Measurements from ENCODE around the gene TSC22D1.

TSC22D1 gene

GRCh38 chr13:44438234-44438579 lies 137.9 kb downstream of the TSC22D1 start:
- Mint-ChIP-seq H3K27me3 (no peaks in the 10 kb centered on the region), H3K36me3 (no peaks in the 10 kb centered on the region), H3K4me1 (ENCODE audit: low read depth) (peaks cover 28% of the 10 kb centered on the region), H3K9me3 (ENCODE audit: low read depth) (no peaks in the 10 kb centered on the region), H3K27ac (no peak overlapping the region), H3K4me3 (no peak overlapping the region)

GRCh38 chr13:44437356-44438233 lies 138.5 kb downstream of the TSC22D1 start:
- H3K27ac Mint-ChIP-seq, result no peak overlapping the region
- peaks cover 28% of the 10 kb centered on the region for H3K4me1 Mint-ChIP-seq (ENCODE audit: low read depth)
- no peaks in the 10 kb centered on the region for H3K36me3 Mint-ChIP-seq
- no peaks in the 10 kb centered on the region for H3K9me3 Mint-ChIP-seq (ENCODE audit: low read depth)
- H3K4me3 Mint-ChIP-seq, result peak overlapping the region; percentile 86
- H3K27me3 Mint-ChIP-seq, result no peaks in the 10 kb centered on the region

GRCh38 chr13:44436589-44437337 lies 139.4 kb downstream of the TSC22D1 start:
- Mint-ChIP-seq H3K4me3 (peak overlapping the region; percentile 89), H3K4me1 (ENCODE audit: low read depth) (peaks cover 28% of the 10 kb centered on the region), H3K36me3 (no peaks in the 10 kb centered on the region), H3K27me3 (no peaks in the 10 kb centered on the region), H3K27ac (peak overlapping the region; percentile 58), H3K9me3 (ENCODE audit: low read depth) (no peaks in the 10 kb centered on the region)

DNA sequence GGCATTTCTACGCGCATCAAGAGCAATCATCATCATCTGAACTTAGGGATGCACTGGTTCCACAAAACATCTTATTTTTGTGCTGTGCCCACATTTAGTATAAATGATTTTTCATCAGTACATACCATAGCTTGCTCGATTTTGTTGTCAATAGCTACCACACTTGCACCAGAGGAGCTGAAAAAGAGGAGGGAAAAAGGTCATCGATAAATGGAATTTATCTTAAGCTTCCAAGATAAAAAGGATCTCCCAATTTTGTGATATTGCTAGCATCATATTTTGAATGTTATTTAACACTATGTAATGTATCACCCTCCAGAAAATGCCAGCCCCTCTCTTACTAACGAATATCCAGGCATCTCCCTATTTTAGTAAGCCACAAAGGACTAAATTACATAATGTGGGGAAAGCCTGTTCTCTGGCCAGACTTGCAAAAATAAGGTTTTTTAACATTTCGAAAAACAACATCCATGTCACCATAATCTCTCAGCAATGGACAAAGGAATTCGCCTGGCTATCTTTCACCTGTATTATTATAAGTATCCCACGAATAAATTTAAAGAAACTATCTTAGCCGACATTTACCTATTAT lies 140.1 kb downstream of the TSC22D1 start:
- Mint-ChIP-seq H3K4me1 (ENCODE audit: low read depth) (peaks cover 28% of the 10 kb centered on the region), H3K27ac (peak overlapping the region; percentile 58), H3K4me3 (peak overlapping the region; percentile 89), H3K36me3 (no peaks in the 10 kb centered on the region), H3K27me3 (no peaks in the 10 kb centered on the region), H3K9me3 (ENCODE audit: low read depth) (no peaks in the 10 kb centered on the region)

GRCh38 chr13:44435142-44435918 lies 140.8 kb downstream of the TSC22D1 start:
- Mint-ChIP-seq H3K9me3 (ENCODE audit: low read depth) (no peaks in the 10 kb centered on the region), H3K4me1 (ENCODE audit: low read depth) (peaks cover 28% of the 10 kb centered on the region), H3K36me3 (no peaks in the 10 kb centered on the region), H3K27ac (peak overlapping the region; percentile 80), H3K27me3 (no peaks in the 10 kb centered on the region), H3K4me3 (peak overlapping the region; percentile 89)

- H3K9me3 Mint-ChIP-seq (ENCODE audit: low read depth), result no peaks in the 10 kb centered on the region
- no peaks in the 10 kb centered on the region for H3K36me3 Mint-ChIP-seq
- peaks cover 28% of the 10 kb centered on the region for H3K4me1 Mint-ChIP-seq (ENCODE audit: low read depth)
- peak overlapping the region; percentile 89 for H3K4me3 Mint-ChIP-seq
- H3K27me3 Mint-ChIP-seq, result no peaks in the 10 kb centered on the region
- peak overlapping the region; percentile 28 for H3K27ac Mint-ChIP-seq
Observed at GRCh38 chr13:44434766-44435141, 141.4 kb downstream of the TSC22D1 start.

DNA sequence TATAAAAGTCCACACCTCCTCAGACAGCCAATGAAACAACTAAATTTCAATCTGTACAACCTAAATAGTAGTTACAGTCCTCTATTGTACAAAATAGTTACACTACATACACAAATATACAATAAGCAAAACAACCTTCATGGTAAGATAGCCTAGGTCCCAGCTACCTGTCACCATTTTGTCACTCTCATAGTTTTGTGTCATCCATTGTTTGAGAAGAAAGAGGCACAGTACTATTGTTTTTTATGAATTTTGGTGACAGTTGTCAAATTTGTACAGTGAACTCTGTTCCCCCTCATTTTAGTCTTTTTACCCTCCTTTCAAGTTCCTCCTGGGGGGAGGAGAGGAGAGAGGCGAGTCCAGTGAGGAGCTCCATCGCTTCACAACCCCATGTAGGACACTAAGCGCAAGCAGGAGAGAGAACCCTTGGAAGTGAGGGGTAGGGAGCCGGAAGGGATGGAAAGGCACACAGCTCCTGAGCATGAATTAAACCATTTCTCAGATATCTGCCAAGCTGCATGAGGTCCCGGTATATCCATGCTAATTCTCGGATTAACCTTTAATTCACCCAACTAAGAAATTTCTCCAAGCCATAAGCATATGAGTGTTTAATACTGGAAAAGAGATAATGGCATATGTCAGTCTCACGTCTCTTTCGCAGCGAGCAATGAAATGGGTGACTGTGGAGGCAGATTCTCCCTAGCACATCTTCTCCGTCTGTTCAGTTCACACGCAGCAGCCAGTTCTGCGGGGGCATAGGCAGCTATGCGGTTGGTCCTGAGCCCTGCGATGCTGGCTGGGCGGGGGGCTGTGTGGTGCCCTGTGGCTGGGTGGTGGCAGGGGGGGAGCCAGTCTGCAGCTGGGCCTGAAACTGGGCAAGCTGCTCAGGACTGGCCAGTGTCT lies 142.0 kb downstream of the TSC22D1 start:
- peak overlapping the region; percentile 28 for H3K27ac Mint-ChIP-seq
- no peaks in the 10 kb centered on the region for H3K27me3 Mint-ChIP-seq
- no peaks in the 10 kb centered on the region for H3K36me3 Mint-ChIP-seq
- H3K4me1 Mint-ChIP-seq (ENCODE audit: low read depth), result peaks cover 28% of the 10 kb centered on the region
- H3K4me3 Mint-ChIP-seq, result peak overlapping the region; percentile 89
- no peaks in the 10 kb centered on the region for H3K9me3 Mint-ChIP-seq (ENCODE audit: low read depth)

DNA sequence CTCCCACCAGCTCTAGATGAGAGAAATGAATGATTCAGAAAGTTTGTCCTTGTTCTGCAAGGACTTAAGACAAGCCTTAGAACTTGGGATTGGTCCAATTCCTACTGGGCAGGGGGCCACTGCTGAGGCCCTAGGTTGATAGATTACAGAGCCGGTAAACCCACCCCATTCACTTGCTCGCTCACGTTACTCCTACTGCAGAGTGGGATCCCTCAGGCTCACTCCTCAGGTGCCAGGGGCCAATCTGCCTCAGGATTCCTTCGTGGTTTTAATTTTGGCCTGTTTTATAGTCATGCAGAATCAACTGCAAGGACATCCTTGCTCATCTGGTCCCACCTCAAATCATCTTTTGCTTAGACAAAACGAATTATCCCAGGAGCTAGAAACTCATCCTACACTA lies 143.5 kb downstream of the TSC22D1 start:
- Mint-ChIP-seq H3K27ac (no peak overlapping the region), H3K27me3 (no peaks in the 10 kb centered on the region), H3K36me3 (no peaks in the 10 kb centered on the region), H3K4me1 (ENCODE audit: low read depth) (peaks cover 25% of the 10 kb centered on the region), H3K9me3 (ENCODE audit: low read depth) (no peaks in the 10 kb centered on the region), H3K4me3 (no peak overlapping the region)

GRCh38 chr13:44431150-44431549 lies 145.0 kb downstream of the TSC22D1 start:
- H3K36me3 Mint-ChIP-seq, result peaks cover 2% of the 10 kb centered on the region
- no peaks in the 10 kb centered on the region for H3K9me3 Mint-ChIP-seq (ENCODE audit: low read depth)
- no peaks in the 10 kb centered on the region for H3K27me3 Mint-ChIP-seq
- peaks cover 14% of the 10 kb centered on the region for H3K4me1 Mint-ChIP-seq (ENCODE audit: low read depth)
- no peak overlapping the region for H3K4me3 Mint-ChIP-seq
- H3K27ac Mint-ChIP-seq, result no peak overlapping the region

GRCh38 chr13:44429311-44429710 lies 146.8 kb downstream of the TSC22D1 start:
- Mint-ChIP-seq H3K4me1 (ENCODE audit: low read depth) (peaks cover 2% of the 10 kb centered on the region), H3K27me3 (peaks cover 4% of the 10 kb centered on the region), H3K27ac (no peak overlapping the region), H3K9me3 (ENCODE audit: low read depth) (no peaks in the 10 kb centered on the region), H3K4me3 (no peak overlapping the region), H3K36me3 (peaks cover 2% of the 10 kb centered on the region)

DNA sequence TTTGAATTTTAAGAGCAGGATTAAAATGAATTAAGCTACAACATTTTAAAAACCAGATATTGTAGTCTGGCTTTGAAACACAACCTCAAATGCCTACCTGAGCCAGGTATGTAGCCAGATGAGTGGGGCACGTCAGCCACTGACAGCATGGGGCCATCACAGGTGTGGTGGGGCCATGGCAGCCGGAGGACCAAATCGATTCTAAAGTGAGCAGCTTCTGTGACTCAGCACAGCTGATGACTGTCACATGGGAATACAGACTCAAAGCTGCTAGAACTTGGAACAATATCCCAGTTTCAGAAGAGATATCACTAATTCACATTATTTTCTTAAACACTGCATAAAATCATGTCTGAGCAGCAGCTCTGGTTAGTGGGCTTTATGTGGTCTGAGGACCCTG lies 149.7 kb downstream of the TSC22D1 start:
- H3K36me3 Mint-ChIP-seq, result peaks cover 5% of the 10 kb centered on the region
- H3K4me3 Mint-ChIP-seq, result no peak overlapping the region
- no peaks in the 10 kb centered on the region for H3K9me3 Mint-ChIP-seq (ENCODE audit: low read depth)
- H3K4me1 Mint-ChIP-seq (ENCODE audit: low read depth), result no peaks in the 10 kb centered on the region
- peaks cover 12% of the 10 kb centered on the region for H3K27me3 Mint-ChIP-seq
- H3K27ac Mint-ChIP-seq, result no peak overlapping the region

DNA sequence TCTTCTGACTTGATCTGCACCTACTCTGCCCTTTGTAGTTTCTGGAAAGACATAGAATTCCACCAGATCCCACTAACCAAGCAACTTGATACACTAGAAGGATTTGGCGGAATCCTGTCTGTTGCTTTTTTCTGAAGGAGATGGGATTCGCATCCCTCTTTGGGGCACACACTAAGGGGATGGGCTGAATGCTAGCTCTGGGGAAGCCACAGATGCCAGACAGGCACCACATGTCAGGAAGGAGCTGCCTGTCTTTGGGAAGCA lies 150.4 kb downstream of the TSC22D1 start:
- no peaks in the 10 kb centered on the region for H3K9me3 Mint-ChIP-seq (ENCODE audit: low read depth)
- H3K4me3 Mint-ChIP-seq, result no peak overlapping the region

DNA sequence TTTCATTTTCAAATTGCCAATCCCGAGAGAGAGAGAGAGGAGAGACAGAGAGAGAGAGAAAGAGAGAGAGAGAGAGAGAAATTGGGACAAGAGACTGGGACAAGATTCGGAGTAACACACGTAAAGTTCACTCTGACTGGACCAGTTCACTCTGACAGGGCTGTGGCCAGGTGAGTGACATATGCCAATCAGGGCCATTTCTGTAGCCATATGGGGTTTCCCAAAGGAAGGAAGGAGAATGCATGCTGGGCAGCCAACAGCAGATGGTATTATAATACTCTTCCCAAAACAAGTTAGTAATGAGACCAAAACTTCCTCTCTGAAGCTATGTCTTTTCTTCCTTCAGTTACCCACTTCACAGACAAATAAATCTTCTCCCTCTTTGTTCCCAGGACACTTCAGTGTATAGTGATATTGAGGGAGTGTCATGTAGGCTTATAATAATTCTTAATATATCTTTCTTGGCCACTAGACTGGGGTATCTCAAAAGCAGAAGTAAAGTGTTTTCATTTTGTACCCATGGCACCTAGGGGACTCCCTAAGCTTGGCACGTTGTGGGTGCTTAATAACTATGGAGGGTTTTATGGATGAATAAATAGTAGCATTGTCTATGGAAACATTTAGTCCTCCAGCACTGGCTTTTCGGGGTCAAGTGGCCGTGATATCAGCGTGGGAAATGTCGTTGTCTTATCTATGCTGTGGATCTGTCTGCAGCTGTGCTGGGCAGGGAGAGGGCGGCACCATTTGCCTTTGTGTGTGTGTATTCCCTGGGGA lies 150.9 kb downstream of the TSC22D1 start:
- Mint-ChIP-seq H3K27me3 (peaks cover 12% of the 10 kb centered on the region), H3K27ac (no peak overlapping the region), H3K4me1 (ENCODE audit: low read depth) (no peaks in the 10 kb centered on the region), H3K9me3 (ENCODE audit: low read depth) (no peaks in the 10 kb centered on the region), H3K4me3 (no peak overlapping the region), H3K36me3 (peaks cover 5% of the 10 kb centered on the region)

More for the DNA sequence above, 150.4 kb downstream of the TSC22D1 start:
- Mint-ChIP-seq H3K36me3 (peaks cover 5% of the 10 kb centered on the region), H3K4me1 (ENCODE audit: low read depth) (no peaks in the 10 kb centered on the region), H3K27ac (no peak overlapping the region), H3K27me3 (peaks cover 12% of the 10 kb centered on the region)

All from activated naive CD8-positive, alpha-beta T cell (primary cell).